COLO829 (cell line): ENCODE measurements around the gene CFAP57.

Experiments used
- DNase-seq: peaks from one replicate; pipeline ENCODE4 v3.0.0; 2012; ENCODE audit warnings: low spot score

The CFAP57 gene

GRCh38 chr1:43227143-43227764, 55.1 kb downstream of the CFAP57 start:
- DNase-seq = peak; percentile 58

GRCh38 chr1:43229826-43230780, 58.0 kb downstream of the CFAP57 start:
- no peak for DNase-seq

- DNase-seq = no peak
These were observed 59.9 kb downstream of the CFAP57 start for GRCh38 chr1:43232074-43232473.

GRCh38 chr1:43232482-43232881, 60.4 kb downstream of the CFAP57 start:
- no peak for DNase-seq

DNA sequence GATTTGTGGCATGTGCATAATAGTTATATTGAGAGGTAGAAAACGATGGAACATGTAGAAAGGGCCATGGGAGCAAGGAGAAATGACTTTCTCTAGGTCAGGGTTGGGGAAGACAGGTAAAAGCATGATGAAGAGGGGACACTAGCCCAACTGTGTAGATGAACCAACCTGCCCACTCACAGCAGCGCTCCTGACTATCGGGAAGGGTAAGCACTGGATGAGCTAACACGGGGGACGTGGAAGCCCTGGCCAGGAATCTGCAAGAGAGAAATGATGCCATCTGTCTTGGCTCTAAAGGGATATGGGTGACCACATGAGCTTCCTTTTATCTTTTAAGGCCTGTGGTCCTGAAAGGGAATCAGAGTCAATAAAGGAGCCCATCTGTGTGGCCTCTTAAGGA, 61.5 kb downstream of the CFAP57 start:
- DNase-seq = no peak

DNA sequence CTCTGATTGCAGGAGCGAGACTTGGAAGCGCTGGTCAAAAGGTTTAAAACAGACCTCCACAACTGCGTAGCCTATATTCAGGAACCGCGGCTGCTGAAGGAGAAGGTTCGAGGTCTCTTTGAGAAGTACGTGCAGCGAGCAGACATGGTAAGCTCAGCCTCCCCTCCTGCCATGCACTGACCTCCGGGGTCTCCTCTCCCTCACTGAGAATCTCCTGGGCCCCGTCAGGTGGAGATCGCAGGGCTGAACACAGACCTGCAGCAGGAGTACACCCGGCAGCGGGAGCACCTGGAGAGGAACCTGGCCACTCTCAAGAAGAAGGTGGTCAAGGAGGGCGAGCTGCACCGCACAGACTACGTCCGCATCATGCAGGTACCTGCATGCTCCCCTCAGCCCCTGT, 62.1 kb downstream of the CFAP57 start:
- no peak for DNase-seq

GRCh38 chr1:43235040-43235439, 62.9 kb downstream of the CFAP57 start:
- DNase-seq = no peak

DNA sequence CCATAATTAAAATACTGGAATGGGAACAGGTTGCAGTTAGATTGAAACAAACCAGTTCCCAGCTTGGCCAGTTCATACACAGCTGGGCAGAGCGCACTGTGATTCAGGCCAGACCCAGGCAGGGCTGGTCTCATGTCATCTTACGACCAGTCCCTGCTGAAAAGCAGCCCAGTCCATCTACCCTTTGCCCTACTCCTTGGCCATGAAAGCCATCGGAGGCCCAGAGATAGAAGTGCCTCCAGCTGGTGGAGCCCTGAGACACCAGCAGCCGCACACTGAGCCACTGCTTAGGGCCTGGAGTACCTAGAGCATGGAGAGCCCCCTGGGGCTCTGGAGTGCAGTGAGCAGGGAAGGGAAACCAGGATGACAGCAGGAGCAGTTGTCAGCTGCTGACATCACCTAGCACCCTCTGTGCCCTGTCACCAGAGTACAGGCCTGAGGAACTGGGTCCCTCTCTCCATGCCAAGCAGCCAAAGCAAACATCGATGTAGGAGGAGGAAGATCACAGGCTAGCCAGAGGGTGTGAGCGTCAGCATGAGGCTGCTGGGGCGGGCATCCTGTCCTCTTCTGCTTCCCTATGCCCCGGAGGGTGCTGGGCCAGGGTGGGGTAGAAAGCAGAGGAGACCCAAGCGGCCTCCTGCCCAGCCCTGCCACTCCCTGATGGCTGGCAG, 63.5 kb downstream of the CFAP57 start:
- DNase-seq = no peak

DNA sequence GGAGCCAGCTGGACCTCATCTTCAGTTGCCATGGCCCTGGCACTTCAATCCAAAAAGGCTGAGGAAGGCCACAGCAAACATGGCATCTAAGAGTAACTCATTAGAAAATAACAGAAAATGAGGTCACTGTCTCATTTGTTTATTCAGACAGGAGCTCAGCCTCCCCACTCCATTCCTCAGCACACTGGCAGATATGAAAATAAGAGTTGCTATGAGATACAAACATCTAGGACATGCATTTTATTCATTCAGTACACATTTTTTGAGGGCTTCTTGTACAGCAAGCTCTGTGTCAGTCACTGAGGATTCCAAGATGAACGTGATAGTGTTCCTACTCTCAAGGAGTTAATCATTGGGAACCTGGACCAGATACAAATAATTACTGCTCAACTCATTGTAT, 65.0 kb downstream of the CFAP57 start:
- no peak for DNase-seq

DNA sequence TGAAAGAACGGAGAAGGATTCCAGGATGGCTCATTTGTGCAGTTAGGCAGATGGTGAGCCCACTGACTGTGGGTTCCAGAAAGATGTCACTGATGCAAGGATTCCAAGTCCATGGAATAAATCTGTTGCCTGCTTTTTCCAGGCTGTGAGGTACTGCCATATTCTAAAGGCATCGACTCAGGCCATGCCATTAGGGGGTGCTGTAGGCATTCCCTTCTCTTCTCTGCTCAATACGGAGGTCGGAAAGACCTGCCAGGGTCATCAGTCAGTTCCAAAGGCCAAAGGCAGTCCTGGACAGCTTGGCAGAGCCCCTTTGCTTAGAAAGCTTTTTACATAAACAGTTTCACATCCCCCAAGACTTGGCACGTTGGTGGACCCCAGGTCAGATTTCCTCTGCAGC, 66.0 kb downstream of the CFAP57 start:
- peak; percentile 76 for DNase-seq

DNA sequence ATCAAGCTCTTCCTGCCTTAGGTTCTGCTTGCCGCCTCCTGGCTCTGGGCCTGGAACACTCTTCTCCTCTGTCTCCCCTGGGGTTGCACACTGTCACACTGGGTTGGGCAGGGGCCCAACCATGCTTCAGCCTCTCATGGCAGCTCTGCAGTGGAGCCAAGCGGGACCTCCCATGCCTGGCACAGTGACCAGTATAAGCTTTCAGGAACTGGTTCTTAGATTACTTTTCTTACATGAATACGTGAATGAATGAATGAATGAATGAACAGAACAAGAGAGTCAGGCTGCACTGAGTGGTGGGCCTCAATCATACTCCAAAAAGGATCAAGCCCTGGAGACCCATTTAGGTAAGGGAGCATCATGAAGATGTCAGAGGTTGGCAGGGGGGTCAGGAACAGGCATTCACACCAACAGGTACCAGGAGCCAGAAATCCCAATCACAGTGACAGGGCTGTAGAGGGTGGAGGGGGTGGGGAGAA, 66.9 kb downstream of the CFAP57 start:
- DNase-seq = no peak

- DNase-seq = no peak
These were observed 67.4 kb downstream of the CFAP57 start for GRCh38 chr1:43239484-43239883.

DNA sequence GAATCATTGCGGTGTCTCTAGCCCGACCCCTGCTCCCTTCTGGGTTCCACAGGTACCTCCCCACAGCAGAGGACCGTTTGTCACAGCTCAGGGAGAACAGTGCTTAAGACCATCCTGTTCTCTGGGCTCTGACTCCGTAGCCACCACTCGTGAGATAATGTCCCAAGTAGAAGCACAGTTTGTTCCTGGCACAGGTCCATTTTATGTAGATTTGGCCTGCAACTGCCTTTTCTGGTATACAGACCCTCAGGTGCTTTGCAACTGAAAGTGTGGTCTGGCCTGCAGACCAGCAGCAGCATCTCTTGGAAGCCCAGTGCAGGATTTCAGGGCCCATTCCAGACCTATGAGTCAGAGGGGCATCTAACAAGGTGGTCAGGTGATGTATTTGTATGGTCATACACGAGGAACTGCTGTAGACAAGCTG, 69.3 kb downstream of the CFAP57 start:
- peak; percentile 38 for DNase-seq

GRCh38 chr1:43243299-43243698, 71.2 kb downstream of the CFAP57 start:
- no peak for DNase-seq

DNA sequence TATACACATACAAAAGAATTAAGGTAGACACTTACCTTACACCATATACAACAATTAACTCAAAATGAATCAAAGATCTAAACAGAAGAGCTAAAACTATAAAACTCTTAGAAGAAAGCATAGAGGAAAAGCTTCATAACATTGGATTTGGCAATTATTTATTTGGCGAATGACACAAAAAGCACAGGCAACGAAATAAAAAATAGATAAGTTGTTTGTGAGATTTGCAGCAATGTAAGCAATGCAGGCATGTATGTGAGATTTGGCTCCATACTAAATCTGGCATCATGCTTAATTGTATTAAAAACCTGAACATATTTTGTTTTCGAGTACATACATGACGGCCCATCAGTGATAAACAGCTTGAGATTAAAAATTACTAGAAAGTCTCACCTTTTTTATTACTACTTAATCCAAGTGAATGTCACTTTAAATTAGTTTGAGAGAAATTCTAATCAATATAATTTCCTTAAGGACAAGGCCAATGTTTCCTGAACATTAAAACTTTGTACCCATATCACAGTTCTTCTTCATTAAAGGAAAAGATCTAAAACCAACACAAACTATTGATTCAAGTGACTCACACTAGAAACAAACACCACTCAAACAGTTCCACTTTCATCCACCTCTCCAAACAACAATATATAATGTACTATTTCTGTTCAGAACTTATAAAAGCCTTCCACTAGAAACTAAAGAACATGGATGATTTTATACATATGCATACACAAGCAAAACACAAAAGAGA, 74.5 kb downstream of the CFAP57 start:
- no peak for DNase-seq

DNA sequence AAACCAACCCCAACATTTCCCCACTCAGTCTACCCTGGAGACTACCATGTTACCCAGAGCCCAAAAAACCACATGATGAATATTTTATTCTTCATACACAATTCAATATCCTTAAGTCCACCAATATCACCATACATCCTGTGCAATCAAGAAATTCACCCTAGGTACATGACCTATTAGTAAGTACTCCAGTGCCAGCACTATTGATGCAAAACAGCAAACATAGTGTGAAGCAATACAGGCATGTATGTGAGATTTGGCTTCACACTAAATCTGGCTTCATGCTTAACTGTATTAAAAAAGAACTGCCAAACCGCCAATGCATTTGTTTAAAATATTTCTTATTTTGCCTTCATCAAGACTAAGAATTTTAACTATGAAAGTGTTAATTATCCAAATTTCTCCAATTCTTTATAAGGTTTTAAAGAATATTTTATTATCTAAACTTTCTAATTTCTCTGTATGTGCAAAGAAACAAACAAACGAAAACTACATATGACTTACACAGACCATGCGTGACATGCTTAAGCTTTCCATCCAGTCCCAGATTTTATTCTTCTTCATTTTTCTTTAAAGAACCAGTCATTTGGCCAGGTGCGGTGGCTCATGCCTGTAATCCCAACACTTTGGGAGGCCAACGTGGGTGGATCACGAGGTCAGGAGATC, 75.3 kb downstream of the CFAP57 start:
- no peak for DNase-seq

DNA sequence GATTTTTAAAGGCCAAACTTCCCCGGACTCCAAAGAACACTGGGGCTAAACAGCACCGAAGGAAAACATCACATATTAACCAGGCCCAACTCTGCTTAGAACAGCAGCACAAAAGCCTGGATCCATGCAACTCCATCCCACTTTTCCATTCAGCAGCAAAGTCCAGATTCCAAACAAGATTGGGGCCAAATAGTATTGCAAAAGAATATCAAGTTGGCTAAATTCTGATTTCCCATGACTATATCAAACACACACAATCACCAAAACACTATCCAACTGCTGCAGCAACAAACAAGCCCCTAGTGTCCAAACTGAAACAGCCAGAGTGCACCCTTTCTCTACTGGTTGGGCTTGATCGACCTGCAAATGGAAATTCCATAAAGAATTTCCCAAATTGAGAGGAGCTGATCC, 78.2 kb downstream of the CFAP57 start:
- DNase-seq = no peak

- no peak for DNase-seq
These were observed 78.9 kb downstream of the CFAP57 start for GRCh38 chr1:43251024-43251423.

DNA sequence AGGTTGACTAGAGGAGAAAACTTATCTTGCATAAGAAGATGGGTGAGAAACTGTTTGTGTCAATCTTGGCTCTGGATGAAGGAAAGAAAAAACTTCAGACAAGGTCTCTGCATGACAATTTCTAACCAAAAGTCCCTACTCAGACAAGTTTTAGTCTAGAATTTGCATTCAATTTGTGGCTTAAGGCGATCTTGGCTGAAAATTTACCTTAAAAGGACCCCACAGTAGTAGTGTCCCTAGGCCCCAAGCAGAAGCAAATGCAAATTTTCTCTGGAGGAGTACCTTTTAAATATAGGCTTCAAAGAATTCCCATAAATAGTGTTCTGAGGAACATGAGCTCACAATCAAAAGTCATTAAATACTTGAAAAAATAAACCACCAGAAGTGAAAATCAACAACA, 80.1 kb downstream of the CFAP57 start:
- no peak for DNase-seq

DNA sequence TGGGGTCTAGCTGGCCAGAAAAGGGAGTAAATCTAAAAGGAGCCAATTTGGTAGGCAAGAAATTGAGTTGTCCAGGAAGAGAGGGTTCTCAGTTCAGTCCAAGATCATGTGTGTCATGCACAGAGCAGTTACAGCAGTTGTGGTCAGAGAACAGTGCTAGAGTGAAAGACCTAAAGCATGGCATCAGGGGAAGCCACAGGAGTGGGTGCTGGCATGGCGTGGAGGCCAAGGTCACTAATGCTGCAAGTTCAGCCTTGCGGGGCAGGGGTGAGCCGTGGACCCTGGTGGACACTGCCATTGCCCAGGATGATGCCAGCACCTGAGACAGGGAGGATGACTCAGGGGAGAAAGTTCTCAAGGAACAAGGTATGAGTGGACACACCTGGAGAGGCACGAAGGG, 81.0 kb downstream of the CFAP57 start:
- DNase-seq = no peak

- DNase-seq = no peak
These were observed 81.7 kb downstream of the CFAP57 start for GRCh38 chr1:43253876-43254275.
